HG02981 (cell line): ENCODE data around the gene DRG1.
"Not testable (repeated sequence)": the region's sequence is repeated elsewhere in the genome, so short reads cannot be mapped to it uniquely, and the experiment has no call there.

Experiments used
- ATAC-seq: cut with Tn5 transposase; IDR thresholded peaks from one replicate; pipeline ENCODE4 v1.9.1; 2021; ENCODE audit warnings: mild to moderate bottlenecking, moderate library complexity; ENCODE audit not compliant: unreplicated experiment

DRG1 gene

DNA sequence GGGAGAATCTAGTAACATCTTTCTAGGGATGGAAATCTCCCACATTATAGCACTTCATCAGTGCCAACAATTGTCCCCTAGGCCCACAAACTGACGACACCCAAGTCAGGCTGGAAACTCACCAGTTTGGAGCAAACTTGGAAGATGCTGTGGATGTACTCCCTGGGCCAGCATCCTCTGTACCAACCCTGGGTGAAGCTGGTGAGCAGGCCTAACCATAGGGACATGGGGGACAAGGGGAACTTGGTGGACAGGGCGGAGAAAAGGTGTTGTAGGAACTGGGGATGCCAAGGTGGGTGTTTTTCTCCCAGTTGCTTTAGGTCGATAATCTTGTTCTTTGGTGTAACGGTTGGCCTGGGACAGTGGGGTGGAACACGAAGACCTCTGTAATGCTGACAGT lies 42.2 kb downstream of the DRG1 start:
- no peak for ATAC-seq

GRCh38 chr22:31442768-31443489 lies 43.5 kb downstream of the DRG1 start:
- no peak for ATAC-seq

DNA sequence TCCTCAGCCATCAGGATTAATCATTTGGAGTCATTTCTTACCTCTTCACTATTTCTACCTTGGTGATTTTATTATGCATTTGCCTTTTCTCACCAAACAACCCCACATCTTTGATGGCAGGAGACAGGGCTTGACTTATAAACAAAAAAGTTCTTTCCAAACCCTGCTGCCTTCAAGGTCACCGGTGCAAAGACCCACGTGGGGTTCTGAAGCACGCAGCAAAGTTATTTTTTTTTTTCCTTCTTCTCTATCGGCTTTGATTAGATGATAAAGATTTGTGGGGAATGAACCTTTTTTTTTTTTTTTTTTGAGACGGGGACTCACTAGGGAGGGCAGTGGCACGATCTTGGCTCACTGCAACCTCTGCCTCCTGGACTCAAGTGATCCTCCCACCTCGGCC lies 44.1 kb downstream of the DRG1 start:
- ATAC-seq: no peak

DNA sequence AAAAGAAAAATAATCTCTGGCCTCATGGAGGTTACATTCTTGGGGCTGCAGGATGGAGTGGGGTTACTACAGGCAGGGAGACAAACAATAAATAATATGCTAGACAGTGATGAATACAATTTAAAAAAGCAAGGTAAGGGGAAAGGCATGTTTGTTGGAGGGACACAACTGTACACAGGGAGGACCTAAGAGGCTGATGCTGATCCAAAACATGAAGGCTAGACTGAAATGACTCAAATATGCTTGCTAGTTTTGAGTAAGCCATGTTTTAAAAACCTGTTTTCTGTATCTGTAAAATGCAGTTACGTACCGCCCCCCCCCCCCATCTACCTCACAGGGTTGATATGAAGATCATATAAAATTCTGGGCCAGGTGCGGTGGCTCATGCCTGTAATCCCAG lies 46.2 kb downstream of the DRG1 start:
- no peak for ATAC-seq

DNA sequence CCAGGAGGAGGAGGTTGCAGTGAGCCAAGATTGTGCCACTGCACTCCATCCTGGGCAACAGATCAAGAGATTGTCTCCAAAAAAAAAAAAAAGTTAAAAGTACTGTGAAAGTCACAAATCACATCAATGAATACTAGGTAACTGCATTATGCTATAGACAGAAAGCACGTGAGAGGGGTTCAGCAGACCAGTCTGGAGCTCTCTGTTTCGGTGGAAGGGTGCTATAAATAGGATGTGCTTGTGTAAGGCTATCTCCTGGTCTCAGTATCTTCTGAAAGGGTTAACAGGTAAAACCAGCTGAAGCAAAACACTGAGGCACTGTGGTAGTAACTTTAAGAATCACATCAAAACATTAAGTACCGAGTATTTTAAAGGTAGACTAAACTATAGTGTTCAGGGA lies 46.8 kb downstream of the DRG1 start:
- ATAC-seq: no peak

DNA sequence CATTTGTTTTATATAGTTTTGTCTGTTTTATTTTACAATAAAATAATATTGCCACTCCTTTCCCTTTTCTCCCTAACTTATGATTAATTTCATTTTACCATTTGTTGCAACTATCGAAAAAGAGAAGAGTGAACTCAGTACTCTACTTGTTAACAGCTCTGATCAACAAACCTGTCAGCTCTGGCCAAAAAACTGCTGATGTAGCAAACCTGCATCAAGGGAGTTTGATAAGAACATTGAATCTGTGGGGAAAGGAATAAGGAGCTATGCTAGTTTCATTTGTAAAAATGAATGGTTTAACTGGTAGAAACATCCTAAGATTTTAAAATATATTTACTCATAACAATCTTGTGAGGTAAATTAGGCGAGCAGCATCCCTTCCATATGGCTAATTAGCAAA lies 47.4 kb downstream of the DRG1 start:
- ATAC-seq: no peak

DNA sequence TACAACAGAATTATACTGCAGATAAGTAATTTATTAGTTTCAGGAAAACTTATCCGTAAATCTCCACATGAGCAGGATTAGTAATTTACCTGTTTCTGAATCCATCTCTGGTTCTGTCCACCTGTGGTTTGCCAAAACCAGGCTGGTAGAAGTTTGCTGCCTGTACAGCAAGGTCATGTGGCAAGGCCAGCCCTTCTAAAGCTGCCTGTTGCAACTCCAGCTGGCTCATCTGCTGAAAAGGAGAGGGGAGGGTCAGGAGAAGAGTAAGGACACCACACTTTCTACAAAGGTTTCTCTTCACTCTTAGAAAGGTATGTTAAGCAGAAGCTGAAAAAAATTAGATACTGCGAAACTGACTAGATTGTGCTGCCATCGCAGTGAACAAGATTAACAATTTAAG lies 47.9 kb downstream of the DRG1 start:
- ATAC-seq: no peak

- ATAC-seq: no peak
These were observed 49.0 kb downstream of the DRG1 start for GRCh38 chr22:31448382-31448781.

DNA sequence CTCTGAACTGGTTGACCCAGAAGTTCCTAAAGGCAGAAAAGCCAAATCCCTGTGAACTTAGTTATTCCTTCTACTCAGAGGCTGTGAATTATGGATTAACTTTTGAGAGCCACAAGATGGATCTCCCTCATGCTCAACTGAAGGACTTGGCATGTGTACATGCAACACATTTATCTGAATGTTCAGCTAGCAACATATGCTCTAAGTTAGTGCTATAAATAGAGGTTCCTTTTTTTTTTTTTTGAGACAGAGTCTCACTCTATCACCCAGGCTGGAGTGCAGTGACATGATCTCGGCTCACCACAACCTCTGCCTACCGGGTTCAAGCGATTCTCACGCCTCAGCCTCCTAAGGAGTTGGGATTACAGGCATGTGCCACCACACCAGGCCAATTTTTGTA lies 50.1 kb downstream of the DRG1 start:
- no peak for ATAC-seq

DNA sequence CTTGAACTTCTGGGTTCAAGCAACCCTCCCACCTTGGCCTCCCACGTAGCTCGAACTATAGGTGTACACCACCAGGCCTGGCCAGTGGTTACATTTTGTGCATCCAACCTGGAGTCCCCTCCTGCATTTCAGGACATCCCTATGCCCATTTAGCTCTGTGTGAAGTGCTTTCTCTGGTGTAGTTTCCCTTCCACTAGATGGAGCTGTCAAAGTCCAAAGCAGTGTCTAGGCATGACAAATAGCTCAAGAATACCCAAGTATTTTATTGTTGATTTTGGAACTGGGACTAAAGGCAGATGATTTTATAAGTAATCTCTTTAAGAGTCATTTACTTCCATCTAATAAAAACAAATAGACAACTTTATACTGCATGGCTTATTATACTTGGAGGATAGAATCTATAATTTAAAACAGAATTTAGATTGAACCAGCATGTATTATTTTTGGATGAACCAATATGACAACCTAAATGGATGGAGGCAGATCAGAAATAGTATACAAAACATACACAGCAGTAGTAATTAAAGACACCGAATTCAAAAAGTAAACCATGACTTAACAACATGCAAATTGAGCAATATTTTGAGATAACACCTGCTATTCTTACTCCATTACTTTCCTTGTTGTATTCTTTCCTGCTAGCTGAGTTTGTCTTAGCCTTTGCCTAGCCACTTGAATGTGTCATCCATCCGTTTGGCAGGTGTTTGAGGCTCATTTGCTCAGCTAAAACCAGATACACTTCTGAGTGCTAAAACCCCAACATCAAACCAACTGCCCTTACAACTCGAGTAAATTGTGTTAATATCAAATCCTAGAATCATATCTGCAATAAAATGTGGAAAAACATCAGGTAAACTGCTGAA lies 52.5 kb downstream of the DRG1 start:
- ATAC-seq: no peak

- no peak for ATAC-seq
These were observed 62.3 kb downstream of the DRG1 start for GRCh38 chr22:31461699-31462098.

DNA sequence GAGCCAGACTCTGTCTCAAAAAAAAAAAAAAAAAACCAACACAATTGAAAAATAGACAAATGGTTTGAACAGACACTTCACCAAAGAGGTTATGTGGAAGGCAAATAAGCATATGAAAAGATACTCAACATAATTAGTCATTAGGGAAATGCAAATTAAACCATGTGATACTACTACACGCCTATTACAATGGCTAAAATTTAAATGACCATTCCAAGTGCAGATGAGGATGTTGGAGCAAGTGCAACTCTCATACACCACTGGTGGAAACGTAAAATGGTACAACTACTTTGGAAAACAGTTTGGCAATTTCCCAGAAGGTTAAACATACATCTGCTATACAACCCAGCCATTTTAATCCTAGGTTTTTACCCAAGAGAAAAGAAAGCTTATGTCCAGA lies 65.9 kb downstream of the DRG1 start:
- ATAC-seq: no peak

GRCh38 chr22:31474743-31475142 lies 75.3 kb downstream of the DRG1 start:
- no peak for ATAC-seq

- no peak for ATAC-seq
These were observed 76.4 kb downstream of the DRG1 start for GRCh38 chr22:31475800-31476199.

DNA sequence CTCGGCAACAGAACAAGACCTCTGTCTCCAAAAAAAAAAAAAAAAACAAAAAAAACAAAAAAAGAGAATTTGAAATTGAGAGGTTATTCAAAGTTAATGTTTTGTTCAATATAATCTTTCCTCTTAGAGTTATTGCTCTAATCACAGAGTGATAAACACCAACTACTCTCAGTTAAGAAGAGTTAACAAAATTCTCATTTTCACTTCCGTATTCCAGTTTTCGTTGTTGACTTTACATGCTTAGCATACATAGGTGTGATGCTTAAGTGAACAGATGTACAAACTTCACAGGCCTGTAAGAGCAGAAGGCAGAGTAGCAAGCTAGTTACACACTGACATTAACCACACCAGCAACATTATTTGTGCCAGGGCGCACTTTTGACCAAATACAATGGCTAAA lies 77.9 kb downstream of the DRG1 start:
- ATAC-seq: peak; percentile 57

GRCh38 chr22:31481129-31481528 lies 81.7 kb downstream of the DRG1 start:
- ATAC-seq: no peak

DNA sequence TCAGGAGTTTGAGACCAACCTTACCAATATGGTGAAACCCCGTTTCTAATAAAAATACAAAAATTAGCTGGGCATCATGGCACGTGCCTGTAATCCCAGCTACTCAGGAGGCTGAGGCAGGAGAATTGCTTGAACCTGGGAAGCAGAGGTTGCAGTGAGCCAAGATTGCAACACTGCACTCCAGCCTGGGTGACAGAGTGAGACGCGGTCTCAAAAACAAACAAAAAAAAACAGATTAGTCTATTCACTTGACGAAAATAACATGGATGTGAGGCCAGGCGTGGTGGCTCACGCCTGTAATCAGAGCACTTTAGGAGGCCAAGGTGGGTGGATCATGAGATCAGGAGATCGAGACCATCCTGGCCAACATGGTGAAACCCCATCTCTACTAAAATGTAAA lies 83.1 kb downstream of the DRG1 start:
- ATAC-seq: not testable (repeated sequence)
